ENCODE results near the gene SLC25A41.

The SLC25A41 gene

GRCh38 chr19:6433663-6434062 lies at the start of gene SLC25A41:
Gene SLC25A41, minus strand, starts transcription at chr19:6433763. Its CDS starts 70 bp downstream, at chr19:6433693.
- DNase-seq (ENCODE audit: low read depth in 1 of 2, low spot score in 1 of 2): no peak

GRCh38 chr19:6483235-6483634 lies 49.7 kb upstream of the SLC25A41 start:
- no peak for DNase-seq (ENCODE audit: low read depth in 1 of 2, low spot score in 1 of 2)

DNA sequence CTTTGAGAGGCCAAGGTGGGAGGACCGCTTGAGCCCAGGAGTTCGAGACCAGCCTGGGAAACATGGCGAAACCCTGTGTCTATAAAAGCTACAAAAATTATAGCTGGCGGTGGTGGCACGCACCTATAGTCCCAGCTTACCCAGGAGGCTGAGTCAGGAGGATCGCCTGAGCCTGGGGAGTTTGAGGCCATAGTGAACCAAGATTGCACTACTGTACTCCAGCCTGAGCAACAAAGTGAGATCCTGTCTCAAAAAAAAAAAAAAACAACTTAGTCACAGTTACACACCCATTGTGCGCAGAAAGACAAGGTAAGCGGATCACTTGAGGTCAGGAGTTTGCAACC lies 48.8 kb upstream of the SLC25A41 start:
- no peak for DNase-seq (ENCODE audit: low read depth in 1 of 2, low spot score in 1 of 2)

DNA sequence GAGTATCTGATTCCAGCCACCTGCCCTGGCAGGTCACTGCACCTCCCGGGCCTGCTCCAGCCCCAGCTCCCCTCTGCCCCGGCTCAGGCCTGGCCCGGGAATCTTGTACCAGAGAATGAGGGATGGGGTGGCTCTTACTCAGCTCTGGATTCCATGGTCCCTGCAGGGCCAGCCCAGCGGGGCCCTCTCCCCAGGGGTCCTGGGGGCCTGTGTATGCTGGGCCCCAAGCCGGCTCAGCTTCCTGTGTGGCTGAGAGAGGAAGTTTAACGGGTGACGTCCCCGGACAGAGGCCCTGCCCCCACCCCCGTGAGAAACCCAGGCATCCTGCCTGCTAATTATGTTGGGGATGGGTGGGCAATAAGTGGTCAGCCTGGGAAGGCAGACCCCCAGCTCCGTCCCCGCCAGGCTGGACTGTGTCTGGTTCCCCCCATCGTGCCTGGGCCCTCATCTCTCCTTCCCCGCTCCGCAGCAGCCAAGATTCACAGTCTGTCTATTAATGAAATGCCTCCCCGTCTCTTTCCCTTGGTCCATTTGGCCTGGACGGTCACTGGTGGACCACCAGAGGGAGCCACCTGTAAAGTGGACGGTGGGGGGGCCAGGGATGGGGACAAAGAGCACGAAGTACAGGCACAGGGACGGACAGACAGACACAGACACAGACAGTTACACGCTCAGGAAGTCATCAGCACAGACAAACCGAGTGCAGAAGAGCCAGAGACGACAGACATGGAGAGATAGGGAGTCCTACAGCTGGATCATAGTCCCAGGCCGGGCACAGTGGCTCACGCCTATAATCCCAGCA lies 48.2 kb upstream of the SLC25A41 start, which contains the start of gene DENND1C:
DENND1C (minus strand) TSS at position 247 of the 802 bp plus-strand sequence; CDS start at position 155, 92 bp downstream.
- peak; percentile 45 to 47 for DNase-seq (ENCODE audit: low read depth in 1 of 2, low spot score in 1 of 2)

DNA sequence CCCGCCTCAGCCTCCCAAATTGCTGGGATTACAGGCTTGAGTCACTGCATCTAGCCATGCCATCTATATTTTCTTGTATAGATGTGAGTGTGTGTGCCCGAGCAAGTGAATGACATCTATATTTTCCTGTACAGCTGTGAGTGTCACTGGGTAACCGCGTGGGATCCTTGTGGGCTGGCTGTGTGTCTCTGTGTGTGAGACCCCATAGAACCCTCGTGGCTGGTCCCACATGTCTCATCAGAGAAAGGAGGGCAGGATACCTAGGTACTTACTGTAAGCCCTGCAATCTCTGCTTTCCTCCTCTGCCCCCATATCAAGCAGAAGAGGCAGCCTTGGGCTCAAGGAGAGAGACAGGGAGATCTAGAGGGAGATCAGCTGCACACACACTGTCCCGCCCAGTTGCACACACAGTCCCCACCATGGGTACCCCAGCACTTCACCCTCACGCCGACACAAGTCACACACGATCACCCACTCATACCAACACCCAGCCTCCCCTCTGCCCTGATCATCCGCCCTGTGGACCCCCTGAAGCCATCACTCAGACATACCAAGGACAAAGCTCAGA lies 47.4 kb upstream of the SLC25A41 start:
- no peak for DNase-seq (ENCODE audit: low read depth in 1 of 2, low spot score in 1 of 2)

GRCh38 chr19:6479836-6480398 lies 46.4 kb upstream of the SLC25A41 start:
- no peak for DNase-seq (ENCODE audit: low read depth in 1 of 2, low spot score in 1 of 2)

DNA sequence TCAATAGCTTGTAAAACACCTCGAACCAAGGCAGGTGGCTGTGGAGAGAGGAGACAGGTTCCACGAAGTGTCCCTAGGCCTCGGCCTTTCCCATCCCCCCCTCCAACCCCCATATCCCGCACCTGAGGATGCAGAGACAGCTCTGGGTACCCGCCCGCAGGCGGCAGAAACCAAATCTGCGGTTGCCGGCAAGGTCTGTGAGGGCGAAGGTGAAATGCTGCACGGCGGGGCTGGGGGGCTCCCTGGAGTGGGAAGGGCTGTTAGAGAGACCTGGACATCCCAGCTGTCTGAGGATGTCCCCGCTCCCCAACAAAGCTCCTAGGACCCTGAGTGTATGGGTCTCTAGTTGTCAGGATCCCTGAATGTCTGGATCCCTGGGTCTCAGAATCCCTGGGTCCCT lies 45.3 kb upstream of the SLC25A41 start:
- DNase-seq (ENCODE audit: low read depth in 1 of 2, low spot score in 1 of 2): no peak

DNA sequence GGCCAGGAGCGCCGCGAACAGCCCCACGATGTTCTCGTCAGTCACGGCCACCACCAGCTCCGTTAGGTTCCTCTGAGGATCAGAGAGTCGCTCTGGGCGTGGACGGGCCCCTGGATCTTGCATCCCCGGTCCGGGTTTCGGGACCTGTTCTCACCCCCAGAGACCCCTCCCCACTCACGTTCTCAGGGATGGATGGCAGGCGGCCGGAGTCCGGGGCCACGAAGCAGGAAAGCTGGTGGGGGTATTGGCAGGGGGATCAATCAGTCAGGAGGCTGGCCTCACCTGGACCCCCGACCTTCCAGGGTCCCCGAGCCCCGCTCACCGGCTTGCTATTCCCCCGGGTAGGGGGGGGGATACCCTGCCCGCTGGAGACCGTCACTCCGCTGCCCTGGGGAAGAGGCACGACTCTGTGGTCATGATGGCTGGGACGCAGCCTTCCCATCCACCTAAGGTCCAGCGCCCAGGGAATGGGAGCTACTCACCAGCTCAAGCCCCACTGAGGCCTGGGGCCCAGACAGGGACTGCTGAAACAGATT lies 43.4 kb upstream of the SLC25A41 start:
- DNase-seq (ENCODE audit: low read depth in 1 of 2, low spot score in 1 of 2): no peak

- peak in 1 of 2 donors; percentile 39 for DNase-seq (ENCODE audit: low read depth in 1 of 2, low spot score in 1 of 2)
Observed at GRCh38 chr19:6476155-6476895, 42.8 kb upstream of the SLC25A41 start.

GRCh38 chr19:6475321-6476108 lies 42.0 kb upstream of the SLC25A41 start:
- no peak for DNase-seq (ENCODE audit: low read depth in 1 of 2, low spot score in 1 of 2)

DNA sequence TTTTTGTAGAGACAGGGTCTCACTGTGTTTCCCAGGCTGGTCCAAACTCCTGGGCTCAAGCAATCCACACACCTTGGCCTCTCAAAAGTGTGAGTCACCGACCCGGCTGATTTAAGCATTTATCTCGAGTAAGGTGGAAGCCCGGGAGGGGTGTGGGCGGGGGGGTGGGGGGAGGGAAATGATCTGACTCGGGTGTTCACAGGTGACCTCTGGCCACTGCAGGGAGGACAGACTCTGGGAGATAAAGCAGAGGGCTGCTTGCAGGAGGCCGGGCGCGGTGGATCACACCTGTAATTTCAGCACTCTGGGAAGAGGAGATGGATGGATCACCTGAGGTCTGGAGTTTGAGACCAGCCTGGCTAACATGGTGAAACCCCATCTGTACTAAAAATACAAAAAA lies 40.1 kb upstream of the SLC25A41 start:
- no peak for DNase-seq (ENCODE audit: low read depth in 1 of 2, low spot score in 1 of 2)

GRCh38 chr19:6472713-6473112 lies 39.1 kb upstream of the SLC25A41 start:
- no peak for DNase-seq (ENCODE audit: low read depth in 1 of 2, low spot score in 1 of 2)

GRCh38 chr19:6471076-6471475 lies 37.5 kb upstream of the SLC25A41 start:
- DNase-seq (ENCODE audit: low read depth in 1 of 2, low spot score in 1 of 2): no peak

DNA sequence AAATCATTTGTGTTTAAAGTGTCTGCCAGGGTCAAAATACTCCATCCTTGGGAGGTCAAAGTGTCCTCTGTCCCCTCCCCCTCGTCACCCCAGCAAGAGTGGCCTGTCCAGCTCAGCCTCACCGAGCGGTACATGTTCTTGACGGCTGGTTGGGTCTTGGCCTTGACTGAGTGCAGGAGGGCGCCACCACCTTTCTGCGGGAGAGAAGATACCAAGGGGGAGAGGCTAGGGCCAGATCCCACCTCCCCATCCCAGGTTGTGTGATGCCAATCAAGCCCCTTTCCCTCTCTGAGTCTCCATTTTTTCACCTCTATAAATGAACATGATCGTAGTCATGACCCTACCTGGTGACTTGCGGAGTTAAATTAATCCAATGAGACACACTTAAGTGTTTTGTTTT lies 36.6 kb upstream of the SLC25A41 start:
- no peak for DNase-seq (ENCODE audit: low read depth in 1 of 2, low spot score in 1 of 2)

- no peak for DNase-seq (ENCODE audit: low read depth in 1 of 2, low spot score in 1 of 2)
Observed at GRCh38 chr19:6467384-6467783, 33.8 kb upstream of the SLC25A41 start.

DNA sequence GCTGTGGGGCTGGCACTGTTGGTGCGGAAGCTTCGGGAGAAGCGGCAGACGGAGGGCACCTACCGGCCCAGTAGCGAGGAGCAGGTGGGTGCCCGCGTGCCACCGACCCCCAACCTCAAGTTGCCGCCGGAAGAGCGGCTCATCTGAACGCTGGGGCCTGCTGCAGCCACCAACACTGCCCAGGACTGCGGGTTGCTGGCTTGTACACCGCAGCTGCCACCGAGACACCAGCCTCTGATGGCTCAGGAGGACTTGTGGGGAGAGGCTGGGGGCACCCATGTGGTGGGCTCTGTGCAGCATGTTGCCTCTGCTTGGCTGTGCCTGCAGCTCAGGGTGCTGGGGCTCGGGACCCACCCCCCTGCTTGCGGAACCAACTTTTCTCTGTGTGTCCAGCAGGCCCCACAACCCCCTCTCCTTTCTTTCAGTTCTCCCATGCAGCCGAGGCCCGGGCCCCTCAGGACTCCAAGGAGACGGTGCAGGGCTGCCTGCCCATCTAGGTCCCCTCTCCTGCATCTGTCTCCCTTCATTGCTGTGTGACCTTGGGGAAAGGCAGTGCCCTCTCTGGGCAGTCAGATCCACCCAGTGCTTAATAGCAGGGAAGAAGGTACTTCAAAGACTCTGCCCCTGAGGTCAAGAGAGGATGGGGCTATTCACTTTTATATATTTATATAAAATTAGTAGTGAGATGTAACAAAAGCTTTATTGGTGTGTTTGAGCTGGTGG lies 33.1 kb upstream of the SLC25A41 start:
- DNase-seq (ENCODE audit: low read depth in 1 of 2, low spot score in 1 of 2): no peak

DNA sequence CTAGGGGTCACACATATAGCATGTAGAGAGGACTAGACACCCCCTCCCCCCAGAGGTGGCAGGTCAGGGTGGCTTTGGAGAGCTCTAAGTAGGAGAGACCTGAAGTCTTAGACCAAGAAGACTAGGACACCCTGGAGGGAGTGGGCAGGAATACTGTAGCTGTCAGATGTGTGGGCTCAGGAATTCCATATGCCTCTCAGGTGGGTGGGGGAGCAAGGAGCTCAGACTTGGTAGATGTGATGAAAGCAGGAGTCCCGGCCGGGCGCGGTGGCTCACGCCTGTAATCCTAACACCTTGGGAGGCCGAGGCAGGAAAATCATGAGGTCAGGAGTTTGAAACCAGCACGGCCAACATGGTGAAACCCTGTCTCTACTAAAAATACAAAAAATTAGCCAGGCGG lies 32.1 kb upstream of the SLC25A41 start:
- DNase-seq (ENCODE audit: low read depth in 1 of 2, low spot score in 1 of 2): no peak

DNA sequence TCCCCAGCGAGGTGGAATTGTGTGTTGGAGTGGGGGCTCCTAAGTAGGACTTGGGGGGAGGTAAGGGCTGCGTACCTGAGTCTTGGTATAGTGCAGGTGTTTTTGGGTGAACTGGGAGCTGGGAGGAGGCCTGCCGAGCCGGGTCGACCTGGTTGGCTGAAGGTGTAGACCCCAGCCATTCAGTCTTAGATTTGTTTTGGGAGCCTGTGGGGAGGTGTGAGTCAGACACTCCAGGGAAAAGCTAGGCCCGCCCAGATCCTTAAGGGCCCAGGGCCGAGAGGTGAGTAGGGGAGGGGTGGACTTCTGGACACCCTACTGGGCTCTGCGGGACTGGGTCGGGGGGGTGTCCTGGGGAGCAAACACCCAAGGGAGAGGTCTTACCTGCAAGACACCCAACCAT lies 31.4 kb upstream of the SLC25A41 start:
- no peak for DNase-seq (ENCODE audit: low read depth in 1 of 2, low spot score in 1 of 2)

GRCh38 chr19:6464070-6464873 lies 30.7 kb upstream of the SLC25A41 start, which contains the start of gene CRB3:
Gene CRB3, plus strand, starts transcription at chr19:6464271. Its CDS starts 431 bp downstream, at chr19:6464702.
- DNase-seq (ENCODE audit: low read depth in 1 of 2, low spot score in 1 of 2): peak in 1 of 2 donors; percentile 43

All from activated T-helper 1 cell treated with anti-CD3 and anti-CD28 coated beads, Interleukin-2, amount 50 U/mL, for 16 hours (primary cell).